CD4-positive, alpha-beta T cell (primary cell): ENCODE results near the gene EMILIN3. TPM values are rescaled to one million over a fixed set of nuclear protein-coding genes. Genes with fewer than 3 reads are reported as not detected.

Experiments
- ATAC-seq: fragments of 200-7000 bp; cut with Tn5 transposase; one replicate; pipeline ENCODE4 v1.10.0; 2022; ENCODE audit warnings: mild to moderate bottlenecking; ENCODE audit not compliant: poor library complexity
- CTCF ChIA-PET: fragments of 350-600 bp; sonication (Branson Sonifier 250); formaldehyde crosslinking; loops from one replicate; lab custom pipeline; 2021; ENCODE audit warnings: antibody characterized with exemption, inconsistent platforms; lab: Charles Lee
- POLR2A ChIA-PET: fragments of 350-600 bp; sonication (Branson Sonifier 250); formaldehyde crosslinking; loops from one replicate; lab custom pipeline; 2021; ENCODE audit warnings: antibody characterized with exemption, inconsistent platforms; lab: Charles Lee
- DNase-seq, 14 experiments: peaks; one replicate each; pipeline ENCODE4 v3.0.0-alpha.2; 2013 to 2020; ENCODE audit warnings: mixed read lengths in 2 of 14
- H3K27ac ChIP-seq, 2 donors: one replicate each; pipeline versions ENCODE4 v1.5.1 to v1.7.0; 2013; ENCODE audit warnings: low read length in 2 of 2, low read depth in 1 of 2, mild to moderate bottlenecking in 1 of 2
- H3K27me3 ChIP-seq, 2 experiments: 1 replicate in 1 of 2; 2 replicates in 1 of 2; pipeline versions ENCODE4 v1.6.1 to v1.7.0; 2013; ENCODE audit warnings: low read length in 2 of 2, control low read depth in 1 of 2, mild to moderate bottlenecking in 1 of 2, moderate library complexity in 1 of 2; ENCODE audit not compliant: insufficient read depth in 2 of 2, control insufficient read depth in 1 of 2
- H3K36me3 ChIP-seq: one replicate; pipeline ENCODE4 v1.6.1; 2013; ENCODE audit warnings: low read length, control low read depth; ENCODE audit not compliant: insufficient read depth
- H3K4me1 ChIP-seq: one replicate; pipeline ENCODE4 v1.6.1; 2013; ENCODE audit warnings: low read length, control low read depth; ENCODE audit not compliant: insufficient read depth
- H3K4me3 ChIP-seq: one replicate; pipeline ENCODE4 v1.5.1; 2013; ENCODE audit warnings: mild to moderate bottlenecking, low read length, moderate library complexity
- H3K9me3 ChIP-seq, 2 experiments: 1 replicate in 1 of 2; 2 replicates in 1 of 2; pipeline versions ENCODE4 v1.6.1 to v1.7.0; 2013; ENCODE audit warnings: low read length in 2 of 2, mild to moderate bottlenecking in 2 of 2, control low read depth in 1 of 2, moderate library complexity in 1 of 2; ENCODE audit not compliant: control insufficient read depth in 1 of 2, insufficient read depth in 1 of 2
- H3K27ac Mint-ChIP-seq: one replicate; pipeline ENCODE4 v1.8.0; 2020; ENCODE audit warnings: mixed read lengths
- H3K27me3 Mint-ChIP-seq: one replicate; pipeline ENCODE4 v1.8.0; 2021; ENCODE audit warnings: mixed read lengths
- H3K36me3 Mint-ChIP-seq: one replicate; pipeline ENCODE4 v1.8.0; 2021; ENCODE audit warnings: low read depth, mixed read lengths
- H3K4me1 Mint-ChIP-seq: one replicate; pipeline ENCODE4 v1.8.0; 2021; ENCODE audit warnings: low read depth, mixed read lengths
- H3K4me3 Mint-ChIP-seq: one replicate; pipeline ENCODE4 v1.8.0; 2020; ENCODE audit warnings: mild to moderate bottlenecking, mixed read lengths
- H3K9me3 Mint-ChIP-seq: one replicate; pipeline ENCODE4 v1.8.0; 2020; ENCODE audit warnings: mixed read lengths
- intact Hi-C, 2 experiments: fragments of 100-400 bp; cut with DNase I in 1 of 2; cut with micrococcal nuclease in 1 of 2; formaldehyde crosslinking; loops; one replicate each; pipeline versions ENCODE4 v1.15.1 to v1.9.0; 2023 to 2025; cut with DNase I, micrococcal nuclease
- total RNA-seq, 174 experiments: library from RNA in 2 of 174; stranded (reverse) in 2 of 174; gene quantifications; one replicate each; pipeline ENCODE4 v1.2.3 and lab custom pipeline; 2021 to 2026
- TF ChIP-seq, protein P1 (sequence below): fragments of 200-600 bp; IDR thresholded peaks from one replicate; pipeline ENCODE4 v1.8.0; 2022; ENCODE audit warnings: antibody characterized with exemption, mild to moderate bottlenecking

EMILIN3 gene
- total RNA-seq, 2 experiments from 2014 or later: 0.11 to 0.22 TPM

GRCh38 chr20:41365777-41366545 lies 657 bp downstream of the EMILIN3 start:
- Histone ChIP-seq H3K9me3 (peaks cover under 1 to 4% of the 10 kb centered on the region in 2 experiments), H3K4me1 (no peaks in the 10 kb centered on the region), H3K27me3 (peaks cover 20 to 44% of the 10 kb centered on the region in 2 experiments), H3K36me3 (no peaks in the 10 kb centered on the region), H3K4me3 (no peak overlapping the region), H3K27ac (no peak overlapping the region)
- TF ChIP-seq, protein P1, sequence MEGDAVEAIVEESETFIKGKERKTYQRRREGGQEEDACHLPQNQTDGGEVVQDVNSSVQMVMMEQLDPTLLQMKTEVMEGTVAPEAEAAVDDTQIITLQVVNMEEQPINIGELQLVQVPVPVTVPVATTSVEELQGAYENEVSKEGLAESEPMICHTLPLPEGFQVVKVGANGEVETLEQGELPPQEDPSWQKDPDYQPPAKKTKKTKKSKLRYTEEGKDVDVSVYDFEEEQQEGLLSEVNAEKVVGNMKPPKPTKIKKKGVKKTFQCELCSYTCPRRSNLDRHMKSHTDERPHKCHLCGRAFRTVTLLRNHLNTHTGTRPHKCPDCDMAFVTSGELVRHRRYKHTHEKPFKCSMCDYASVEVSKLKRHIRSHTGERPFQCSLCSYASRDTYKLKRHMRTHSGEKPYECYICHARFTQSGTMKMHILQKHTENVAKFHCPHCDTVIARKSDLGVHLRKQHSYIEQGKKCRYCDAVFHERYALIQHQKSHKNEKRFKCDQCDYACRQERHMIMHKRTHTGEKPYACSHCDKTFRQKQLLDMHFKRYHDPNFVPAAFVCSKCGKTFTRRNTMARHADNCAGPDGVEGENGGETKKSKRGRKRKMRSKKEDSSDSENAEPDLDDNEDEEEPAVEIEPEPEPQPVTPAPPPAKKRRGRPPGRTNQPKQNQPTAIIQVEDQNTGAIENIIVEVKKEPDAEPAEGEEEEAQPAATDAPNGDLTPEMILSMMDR: no peak
- no peaks in the 10 kb centered on the region for H3K36me3 Mint-ChIP-seq
- H3K27me3 Mint-ChIP-seq: peaks cover 40% of the 10 kb centered on the region
- ChIA-PET POLR2A (no interaction called here), CTCF (no interaction called here)
- peaks cover 8% of the 10 kb centered on the region for H3K4me1 Mint-ChIP-seq
- DNase-seq (no peak), ATAC-seq (no peak)
- H3K9me3 Mint-ChIP-seq: no peaks in the 10 kb centered on the region
- intact Hi-C loops: no loop called here
- H3K4me3 Mint-ChIP-seq: peak overlapping the region; percentile 56
- H3K27ac Mint-ChIP-seq: no peak overlapping the region

DNA sequence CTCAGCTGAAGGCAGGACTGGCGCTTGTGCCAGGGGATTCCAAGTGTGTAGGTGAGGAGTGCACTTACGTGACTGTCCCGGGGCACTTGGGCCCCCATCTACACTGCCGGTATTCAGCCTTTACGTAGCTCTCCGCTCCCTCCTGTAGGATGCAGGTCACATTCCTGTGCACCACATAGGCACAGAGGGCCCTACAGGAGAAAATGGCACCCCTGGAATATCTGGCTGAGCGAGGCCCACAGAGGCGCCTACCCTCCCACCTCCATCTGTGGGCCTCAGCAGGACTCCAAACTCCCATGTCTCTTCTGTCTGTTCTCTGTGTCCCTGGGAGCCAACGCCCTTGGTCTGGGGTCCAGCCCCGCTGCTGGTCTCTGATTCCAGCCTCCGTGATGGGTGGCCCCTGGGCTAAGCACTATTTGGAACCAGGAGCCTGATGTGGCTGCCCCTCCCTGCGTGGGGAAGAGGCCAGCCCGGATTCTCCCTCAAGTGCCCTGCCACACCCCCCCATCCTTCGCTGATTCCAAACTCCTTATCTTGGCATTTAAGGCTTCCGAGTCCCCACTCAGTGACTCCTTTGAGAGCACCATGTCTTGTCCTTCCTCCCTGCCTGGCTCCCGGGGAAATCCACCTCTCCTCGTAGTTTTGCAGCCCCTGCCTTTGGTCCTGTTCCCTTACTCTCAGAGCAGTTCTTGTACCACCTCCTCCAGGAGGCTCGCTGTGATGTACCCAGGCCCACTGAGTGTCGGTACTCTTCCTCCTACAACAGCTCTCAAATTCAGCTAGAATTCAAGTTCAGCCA lies 1.5 kb downstream of the EMILIN3 start:
- no peak for ATAC-seq
- intact Hi-C loops: no loop called here

GRCh38 chr20:41364236-41364855 lies 2.3 kb downstream of the EMILIN3 start:
- Histone ChIP-seq H3K4me1 (no peaks in the 10 kb centered on the region), H3K36me3 (no peaks in the 10 kb centered on the region), H3K4me3 (no peak overlapping the region), H3K27ac (no peak overlapping the region), H3K9me3 (no peaks in the 10 kb centered on the region), H3K27me3 (peaks cover 15 to 33% of the 10 kb centered on the region in 2 experiments)
- peaks cover 8% of the 10 kb centered on the region for H3K4me1 Mint-ChIP-seq
- H3K27me3 Mint-ChIP-seq: peaks cover 31% of the 10 kb centered on the region
- H3K36me3 Mint-ChIP-seq: no peaks in the 10 kb centered on the region
- no peak for ATAC-seq
- H3K9me3 Mint-ChIP-seq: no peaks in the 10 kb centered on the region
- H3K4me3 Mint-ChIP-seq: no peak overlapping the region
- TF ChIP-seq, protein P1: no peak
- CTCF ChIA-PET: no interaction called here
- DNase-seq: no peak
- intact Hi-C loops: no loop called here
- H3K27ac Mint-ChIP-seq: no peak overlapping the region
- POLR2A ChIA-PET: no interaction called here

More for the DNA sequence above, 1.5 kb downstream of the EMILIN3 start:
- Histone ChIP-seq H3K4me1 (no peaks in the 10 kb centered on the region), H3K36me3 (no peaks in the 10 kb centered on the region), H3K4me3 (no peak overlapping the region), H3K9me3 (no peaks in the 10 kb centered on the region), H3K27me3 (peaks cover 20 to 41% of the 10 kb centered on the region in 2 experiments), H3K27ac (no peak overlapping the region)
- no peak overlapping the region for H3K27ac Mint-ChIP-seq
- ChIA-PET CTCF (no interaction called here), POLR2A (no interaction called here)
- DNase-seq: no peak
- peaks cover 39% of the 10 kb centered on the region for H3K27me3 Mint-ChIP-seq
- peaks cover 8% of the 10 kb centered on the region for H3K4me1 Mint-ChIP-seq
- no peaks in the 10 kb centered on the region for H3K9me3 Mint-ChIP-seq
- peak overlapping the region; percentile 56 for H3K4me3 Mint-ChIP-seq
- H3K36me3 Mint-ChIP-seq: no peaks in the 10 kb centered on the region
- TF ChIP-seq, protein P1: no peak
